ENCODE results near the gene HDAC4.

Gene HDAC4

DNA sequence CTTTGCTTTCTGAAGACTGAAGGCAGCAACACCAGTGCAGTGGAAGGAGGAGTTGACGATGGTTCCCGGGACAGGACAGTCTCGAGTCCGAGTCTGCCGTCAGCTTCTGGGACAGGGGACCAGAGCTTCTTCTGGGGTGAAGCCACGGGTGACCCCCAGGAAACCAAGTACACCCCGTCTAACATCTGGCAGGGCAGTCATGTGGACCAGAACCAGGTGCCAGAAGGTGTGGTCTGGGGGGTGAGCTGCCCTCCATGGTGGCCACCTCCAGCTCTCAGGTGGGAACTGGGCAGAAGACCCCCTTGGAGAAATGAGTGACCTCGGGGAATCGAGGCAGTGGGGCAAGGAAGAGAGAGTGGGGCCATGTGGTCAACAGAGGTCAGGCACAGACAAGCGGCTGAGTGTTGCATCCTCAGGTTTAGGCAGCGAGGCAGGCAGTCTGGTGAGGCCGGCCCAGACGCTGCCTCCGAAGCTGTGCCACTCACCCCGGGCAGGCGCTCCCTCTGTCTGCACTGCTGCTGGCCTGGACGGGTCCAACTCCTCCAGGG lies 204.3 kb downstream of the HDAC4 start:
- no peak for DNase-seq
- H3K4me3 ChIP-seq (ENCODE audit: insufficient read depth, low read depth, low read length, poor library complexity, severe bottlenecking): no peak overlapping the region
- H3K4me1 ChIP-seq (ENCODE audit: control insufficient read depth, insufficient read depth, low read length, poor library complexity, severe bottlenecking): no peaks in the 10 kb centered on the region
- H3K27ac ChIP-seq (ENCODE audit: insufficient read depth, low read length, poor library complexity, severe bottlenecking): no peak overlapping the region
- no peaks in the 10 kb centered on the region for H3K27me3 ChIP-seq (replicated peaks; ENCODE audit: control insufficient read depth, insufficient read depth, low read length, poor library complexity, severe bottlenecking)
- H3K9me3 ChIP-seq (ENCODE audit: control insufficient read depth, low read length): no peaks in the 10 kb centered on the region
- peaks cover 17% of the 10 kb centered on the region for H3K36me3 ChIP-seq (ENCODE audit: control insufficient read depth, insufficient read depth, low read length)

DNA sequence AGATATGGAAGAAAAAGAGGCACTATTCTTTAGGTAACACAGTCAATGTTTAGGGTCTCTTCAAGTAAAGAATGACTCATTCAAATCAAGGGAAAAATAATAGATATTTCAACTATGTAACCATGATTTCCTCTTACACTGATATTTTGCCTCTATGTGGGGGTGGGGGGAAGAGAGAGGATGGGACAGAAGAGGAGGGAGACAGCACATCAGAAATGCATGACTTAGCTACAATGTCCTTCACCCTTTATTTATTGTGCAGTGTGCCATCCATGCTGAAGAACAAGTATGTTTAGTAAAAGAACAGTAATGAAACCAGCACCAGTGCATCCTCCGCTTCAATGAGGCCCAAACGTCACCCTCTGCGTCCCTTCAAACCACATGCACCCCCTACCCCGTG lies 204.8 kb downstream of the HDAC4 start:
- H3K4me1 ChIP-seq (ENCODE audit: control insufficient read depth, insufficient read depth, low read length, poor library complexity, severe bottlenecking): no peaks in the 10 kb centered on the region
- peaks cover 17% of the 10 kb centered on the region for H3K36me3 ChIP-seq (ENCODE audit: control insufficient read depth, insufficient read depth, low read length)
- H3K27me3 ChIP-seq (replicated peaks; ENCODE audit: control insufficient read depth, insufficient read depth, low read length, poor library complexity, severe bottlenecking): no peaks in the 10 kb centered on the region
- DNase-seq: no peak
- no peaks in the 10 kb centered on the region for H3K9me3 ChIP-seq (ENCODE audit: control insufficient read depth, low read length)
- no peak overlapping the region for H3K27ac ChIP-seq (ENCODE audit: insufficient read depth, low read length, poor library complexity, severe bottlenecking)
- H3K4me3 ChIP-seq (ENCODE audit: insufficient read depth, low read depth, low read length, poor library complexity, severe bottlenecking): no peak overlapping the region

DNA sequence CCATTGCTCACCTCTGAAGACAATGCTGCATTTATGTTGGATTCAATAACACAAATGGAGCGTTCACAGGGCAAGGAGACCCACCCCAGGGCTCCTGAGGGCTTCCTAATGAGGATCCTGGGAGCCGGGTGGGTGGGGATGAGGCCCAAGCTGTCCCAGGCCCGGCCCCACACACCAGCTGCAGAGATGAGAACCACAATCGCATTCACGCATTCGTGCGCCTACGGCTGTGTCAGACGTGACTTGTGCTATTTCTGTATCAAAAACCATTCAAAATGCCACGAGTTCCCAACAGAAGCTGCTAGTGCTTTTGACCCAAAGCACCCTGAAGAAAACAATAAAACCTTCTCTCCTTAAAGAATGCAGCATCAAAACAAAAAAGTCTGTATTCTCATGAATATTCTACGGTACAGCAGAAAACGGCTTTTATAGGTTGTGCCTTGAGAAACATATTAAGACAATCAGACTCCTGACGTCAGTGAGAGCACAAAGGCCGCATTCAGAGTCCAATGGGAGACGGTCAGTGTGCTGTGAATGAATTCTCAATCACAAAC lies 205.4 kb downstream of the HDAC4 start:
- no peaks in the 10 kb centered on the region for H3K9me3 ChIP-seq (ENCODE audit: control insufficient read depth, low read length)
- no peaks in the 10 kb centered on the region for H3K27me3 ChIP-seq (replicated peaks; ENCODE audit: control insufficient read depth, insufficient read depth, low read length, poor library complexity, severe bottlenecking)
- H3K36me3 ChIP-seq (ENCODE audit: control insufficient read depth, insufficient read depth, low read length): peaks cover 17% of the 10 kb centered on the region
- no peaks in the 10 kb centered on the region for H3K4me1 ChIP-seq (ENCODE audit: control insufficient read depth, insufficient read depth, low read length, poor library complexity, severe bottlenecking)
- no peak overlapping the region for H3K4me3 ChIP-seq (ENCODE audit: insufficient read depth, low read depth, low read length, poor library complexity, severe bottlenecking)
- DNase-seq: no peak
- no peak overlapping the region for H3K27ac ChIP-seq (ENCODE audit: insufficient read depth, low read length, poor library complexity, severe bottlenecking)

DNA sequence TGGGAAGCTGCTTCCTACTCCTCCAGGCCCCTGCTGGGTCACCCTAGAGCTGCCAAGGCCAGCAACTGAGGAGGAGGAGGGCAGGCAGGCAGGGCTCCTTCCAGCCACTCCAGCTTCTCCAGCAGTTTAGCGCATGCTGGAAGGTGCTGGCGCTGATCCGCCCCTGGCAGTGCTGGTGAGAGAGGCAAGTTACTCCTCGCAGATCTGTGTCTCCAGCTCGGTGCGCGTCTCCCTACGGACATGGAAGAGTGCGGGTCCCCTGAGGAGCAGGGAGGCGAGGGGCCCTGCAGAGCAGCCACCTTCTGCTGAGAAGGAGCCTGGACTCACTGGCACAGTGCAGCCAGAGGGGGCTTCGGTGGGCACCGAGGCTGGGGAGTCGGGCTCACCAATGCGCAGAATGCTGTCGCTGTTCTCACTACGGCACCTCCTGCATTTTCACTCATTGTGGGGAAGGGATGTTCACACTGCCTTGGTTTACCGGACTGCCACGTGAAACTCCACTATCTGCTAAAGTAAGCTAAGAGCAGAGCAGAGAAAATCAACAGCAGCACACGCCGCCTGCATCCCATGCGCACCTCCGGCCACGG lies 206.0 kb downstream of the HDAC4 start:
- Histone ChIP-seq H3K9me3 (ENCODE audit: control insufficient read depth, low read length) (no peaks in the 10 kb centered on the region), H3K27me3 (replicated peaks; ENCODE audit: control insufficient read depth, insufficient read depth, low read length, poor library complexity, severe bottlenecking) (no peaks in the 10 kb centered on the region), H3K36me3 (ENCODE audit: control insufficient read depth, insufficient read depth, low read length) (peaks cover 22% of the 10 kb centered on the region), H3K27ac (ENCODE audit: insufficient read depth, low read length, poor library complexity, severe bottlenecking) (no peak overlapping the region), H3K4me3 (ENCODE audit: insufficient read depth, low read depth, low read length, poor library complexity, severe bottlenecking) (no peak overlapping the region), H3K4me1 (ENCODE audit: control insufficient read depth, insufficient read depth, low read length, poor library complexity, severe bottlenecking) (no peaks in the 10 kb centered on the region)
- no peak for DNase-seq

DNA sequence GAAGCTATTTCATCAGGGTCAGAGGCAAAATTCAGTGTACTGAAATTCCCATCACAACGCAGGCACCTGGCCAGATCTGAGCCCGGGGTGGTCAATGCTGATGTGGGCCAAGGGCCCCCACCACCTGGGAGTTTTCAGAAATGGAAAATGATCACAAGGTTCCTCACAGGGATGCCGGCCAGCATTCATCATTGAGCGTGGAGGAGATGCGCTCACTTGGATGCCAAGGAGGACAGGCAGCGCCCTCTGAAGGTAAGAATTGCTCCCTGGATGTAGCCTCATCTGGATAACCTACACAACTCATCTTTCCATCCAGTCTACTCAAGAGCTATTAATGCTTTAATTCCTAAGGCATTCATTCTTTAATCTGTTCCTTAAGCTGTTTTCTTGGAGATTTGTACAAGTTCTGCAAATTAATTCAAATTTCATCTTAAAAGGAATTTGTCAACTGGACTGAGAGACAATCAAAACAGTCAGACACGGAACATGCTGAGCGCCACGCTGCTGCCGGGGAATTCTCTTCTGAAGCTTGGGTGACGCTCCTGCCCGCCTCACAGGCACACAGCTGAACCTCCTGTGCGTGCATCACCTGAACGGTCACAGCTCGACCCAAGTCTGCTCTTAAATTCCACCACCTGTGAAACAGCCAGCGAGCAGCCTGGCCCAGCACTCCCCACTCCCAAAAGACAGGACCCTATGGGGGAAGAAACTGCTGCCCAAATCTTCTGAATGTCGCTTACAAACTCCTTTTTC lies 206.7 kb downstream of the HDAC4 start:
- no peaks in the 10 kb centered on the region for H3K4me1 ChIP-seq (ENCODE audit: control insufficient read depth, insufficient read depth, low read length, poor library complexity, severe bottlenecking)
- peaks cover 27% of the 10 kb centered on the region for H3K36me3 ChIP-seq (ENCODE audit: control insufficient read depth, insufficient read depth, low read length)
- H3K27ac ChIP-seq (ENCODE audit: insufficient read depth, low read length, poor library complexity, severe bottlenecking): no peak overlapping the region
- no peak for DNase-seq
- no peaks in the 10 kb centered on the region for H3K9me3 ChIP-seq (ENCODE audit: control insufficient read depth, low read length)
- H3K27me3 ChIP-seq (replicated peaks; ENCODE audit: control insufficient read depth, insufficient read depth, low read length, poor library complexity, severe bottlenecking): no peaks in the 10 kb centered on the region
- H3K4me3 ChIP-seq (ENCODE audit: insufficient read depth, low read depth, low read length, poor library complexity, severe bottlenecking): no peak overlapping the region

DNA sequence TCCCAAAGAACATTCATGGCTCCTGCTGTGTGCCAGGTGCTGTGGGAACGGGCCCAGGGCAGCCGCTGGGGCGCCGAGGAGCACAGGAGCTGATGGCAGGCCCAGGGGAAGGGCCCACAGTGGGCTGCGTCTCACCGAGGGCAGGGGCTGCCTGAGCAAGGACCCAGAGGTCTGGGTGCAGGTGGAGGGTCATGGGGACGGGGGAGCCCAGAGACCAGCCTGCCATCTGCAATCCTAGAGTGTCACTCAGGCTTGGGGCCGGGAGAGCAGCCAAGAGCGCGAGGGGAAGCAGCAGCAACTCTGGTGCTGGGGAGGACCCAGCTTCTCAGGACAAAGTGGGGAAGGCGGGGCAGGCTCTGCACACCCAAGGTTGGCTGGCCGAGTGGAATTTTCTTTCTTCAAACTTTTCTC lies 207.4 kb downstream of the HDAC4 start:
- H3K27ac ChIP-seq (ENCODE audit: insufficient read depth, low read length, poor library complexity, severe bottlenecking): no peak overlapping the region
- no peak overlapping the region for H3K4me3 ChIP-seq (ENCODE audit: insufficient read depth, low read depth, low read length, poor library complexity, severe bottlenecking)
- no peaks in the 10 kb centered on the region for H3K27me3 ChIP-seq (replicated peaks; ENCODE audit: control insufficient read depth, insufficient read depth, low read length, poor library complexity, severe bottlenecking)
- H3K9me3 ChIP-seq (ENCODE audit: control insufficient read depth, low read length): no peaks in the 10 kb centered on the region
- peaks cover 32% of the 10 kb centered on the region for H3K36me3 ChIP-seq (ENCODE audit: control insufficient read depth, insufficient read depth, low read length)
- DNase-seq: no peak
- H3K4me1 ChIP-seq (ENCODE audit: control insufficient read depth, insufficient read depth, low read length, poor library complexity, severe bottlenecking): no peaks in the 10 kb centered on the region

DNA sequence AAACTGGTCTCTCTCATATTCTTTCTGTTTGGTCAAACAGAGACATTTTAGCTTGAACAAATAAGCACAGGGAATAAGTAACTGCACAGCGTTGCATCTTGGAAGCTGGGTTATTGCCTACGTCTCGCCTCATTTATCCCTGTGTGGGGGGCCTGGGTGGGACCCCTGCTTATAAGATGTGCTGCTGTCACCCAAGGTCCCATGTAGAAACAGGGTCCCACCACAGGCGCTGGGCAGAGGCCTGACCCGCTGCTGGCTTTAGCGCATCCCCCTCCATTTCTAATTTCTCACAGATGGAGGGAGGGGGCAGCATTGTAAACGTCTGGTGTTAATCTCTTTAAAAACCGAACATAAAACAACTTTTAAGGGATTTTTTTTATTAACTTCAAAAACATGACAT lies 207.8 kb downstream of the HDAC4 start:
- DNase-seq: no peak
- H3K4me3 ChIP-seq (ENCODE audit: insufficient read depth, low read depth, low read length, poor library complexity, severe bottlenecking): no peak overlapping the region
- H3K36me3 ChIP-seq (ENCODE audit: control insufficient read depth, insufficient read depth, low read length): peaks cover 32% of the 10 kb centered on the region
- no peak overlapping the region for H3K27ac ChIP-seq (ENCODE audit: insufficient read depth, low read length, poor library complexity, severe bottlenecking)
- no peaks in the 10 kb centered on the region for H3K9me3 ChIP-seq (ENCODE audit: control insufficient read depth, low read length)
- H3K4me1 ChIP-seq (ENCODE audit: control insufficient read depth, insufficient read depth, low read length, poor library complexity, severe bottlenecking): no peaks in the 10 kb centered on the region
- H3K27me3 ChIP-seq (replicated peaks; ENCODE audit: control insufficient read depth, insufficient read depth, low read length, poor library complexity, severe bottlenecking): no peaks in the 10 kb centered on the region

DNA sequence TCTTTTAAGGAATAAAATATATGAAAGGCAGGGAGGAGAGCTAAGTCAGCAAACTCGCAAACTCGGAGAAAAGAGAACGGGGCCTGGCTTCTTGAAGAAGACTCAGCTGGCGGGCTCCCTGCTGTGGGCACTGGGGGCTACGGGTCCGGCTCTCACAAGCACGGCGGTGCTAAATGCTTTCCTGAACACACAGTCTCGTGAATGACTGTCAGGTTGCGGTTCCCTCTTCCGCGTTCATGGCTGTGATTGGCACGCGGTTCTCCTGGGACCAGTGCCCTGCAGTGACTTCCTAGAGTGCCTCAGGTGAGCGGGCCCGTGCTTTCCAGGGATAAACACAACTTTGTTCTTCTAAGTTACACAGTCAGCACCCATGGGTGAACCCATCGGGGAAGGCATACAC lies 208.4 kb downstream of the HDAC4 start:
- peaks cover 36% of the 10 kb centered on the region for H3K36me3 ChIP-seq (ENCODE audit: control insufficient read depth, insufficient read depth, low read length)

DNA sequence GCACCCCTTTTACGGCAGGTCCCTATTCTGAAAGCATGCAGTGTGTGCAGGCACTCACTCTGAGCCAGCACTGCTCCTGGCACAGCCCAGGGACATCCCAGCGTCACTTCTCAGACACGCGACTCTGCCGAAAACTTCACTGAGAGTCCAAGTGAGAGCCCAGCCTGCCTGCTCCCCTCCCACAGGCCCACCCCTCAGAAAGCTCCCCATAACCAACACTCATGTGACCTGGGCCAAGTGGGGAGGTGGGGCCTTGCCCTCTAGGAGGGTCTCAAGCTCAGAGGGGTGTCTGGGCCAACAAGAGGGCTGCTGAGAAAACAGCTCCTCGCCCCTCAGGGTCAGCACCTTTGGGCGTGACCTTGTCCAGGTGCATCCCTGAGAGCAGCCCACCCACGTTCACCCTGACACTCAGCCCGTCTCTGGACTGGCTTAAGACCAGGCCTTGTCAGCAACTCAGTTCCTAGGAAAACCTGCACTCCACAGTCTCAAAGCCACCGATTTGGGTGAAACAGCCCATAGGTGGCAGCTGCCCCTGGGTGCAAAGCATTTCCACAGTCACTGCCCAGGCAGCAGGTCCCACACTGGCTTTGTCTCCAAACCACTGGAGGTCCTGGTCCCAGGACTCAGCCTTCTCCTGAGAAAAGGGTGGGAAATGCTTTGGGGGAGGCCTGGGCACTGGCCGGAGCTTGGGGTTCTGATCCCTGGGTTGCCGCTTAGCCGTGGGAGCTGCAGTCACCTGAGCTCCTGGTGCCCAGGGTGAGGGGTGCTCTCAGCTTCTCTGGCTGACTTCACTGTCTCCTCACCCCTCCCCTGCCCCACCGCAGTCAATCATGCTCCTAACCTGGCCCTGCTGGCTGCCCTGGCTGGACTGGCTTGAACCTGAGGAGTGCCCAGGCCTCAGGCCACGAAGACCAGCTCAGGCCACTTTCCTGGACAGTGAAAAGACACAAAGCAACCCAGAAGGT lies 209.6 kb downstream of the HDAC4 start:
- DNase-seq: no peak
- Histone ChIP-seq H3K36me3 (ENCODE audit: control insufficient read depth, insufficient read depth, low read length) (peaks cover 39% of the 10 kb centered on the region), H3K4me1 (ENCODE audit: control insufficient read depth, insufficient read depth, low read length, poor library complexity, severe bottlenecking) (no peaks in the 10 kb centered on the region), H3K4me3 (ENCODE audit: insufficient read depth, low read depth, low read length, poor library complexity, severe bottlenecking) (no peak overlapping the region), H3K9me3 (ENCODE audit: control insufficient read depth, low read length) (no peaks in the 10 kb centered on the region), H3K27me3 (replicated peaks; ENCODE audit: control insufficient read depth, insufficient read depth, low read length, poor library complexity, severe bottlenecking) (no peaks in the 10 kb centered on the region), H3K27ac (ENCODE audit: insufficient read depth, low read length, poor library complexity, severe bottlenecking) (no peak overlapping the region)

More for the DNA sequence above, 208.4 kb downstream of the HDAC4 start:
- Histone ChIP-seq H3K9me3 (ENCODE audit: control insufficient read depth, low read length) (no peaks in the 10 kb centered on the region), H3K27ac (ENCODE audit: insufficient read depth, low read length, poor library complexity, severe bottlenecking) (no peak overlapping the region), H3K4me1 (ENCODE audit: control insufficient read depth, insufficient read depth, low read length, poor library complexity, severe bottlenecking) (no peaks in the 10 kb centered on the region), H3K4me3 (ENCODE audit: insufficient read depth, low read depth, low read length, poor library complexity, severe bottlenecking) (no peak overlapping the region), H3K27me3 (replicated peaks; ENCODE audit: control insufficient read depth, insufficient read depth, low read length, poor library complexity, severe bottlenecking) (no peaks in the 10 kb centered on the region)
- DNase-seq: no peak
